NCI-H2081 (cell line): ENCODE measurements around the gene MOV10.
A peak's percentile ranks its signal among the peaks of the same experiment; 100 is the strongest.

Experiments
- DNase-seq, 2 experiments: peaks; one replicate each; lab custom pipeline; 2025; lab: John Stamatoyannopoulos, UW

The MOV10 gene

GRCh38 chr1:112700290-112701226 is 26.1 kb downstream of the MOV10 start:
- DNase-seq, result peak; percentile 56 to 61

DNA sequence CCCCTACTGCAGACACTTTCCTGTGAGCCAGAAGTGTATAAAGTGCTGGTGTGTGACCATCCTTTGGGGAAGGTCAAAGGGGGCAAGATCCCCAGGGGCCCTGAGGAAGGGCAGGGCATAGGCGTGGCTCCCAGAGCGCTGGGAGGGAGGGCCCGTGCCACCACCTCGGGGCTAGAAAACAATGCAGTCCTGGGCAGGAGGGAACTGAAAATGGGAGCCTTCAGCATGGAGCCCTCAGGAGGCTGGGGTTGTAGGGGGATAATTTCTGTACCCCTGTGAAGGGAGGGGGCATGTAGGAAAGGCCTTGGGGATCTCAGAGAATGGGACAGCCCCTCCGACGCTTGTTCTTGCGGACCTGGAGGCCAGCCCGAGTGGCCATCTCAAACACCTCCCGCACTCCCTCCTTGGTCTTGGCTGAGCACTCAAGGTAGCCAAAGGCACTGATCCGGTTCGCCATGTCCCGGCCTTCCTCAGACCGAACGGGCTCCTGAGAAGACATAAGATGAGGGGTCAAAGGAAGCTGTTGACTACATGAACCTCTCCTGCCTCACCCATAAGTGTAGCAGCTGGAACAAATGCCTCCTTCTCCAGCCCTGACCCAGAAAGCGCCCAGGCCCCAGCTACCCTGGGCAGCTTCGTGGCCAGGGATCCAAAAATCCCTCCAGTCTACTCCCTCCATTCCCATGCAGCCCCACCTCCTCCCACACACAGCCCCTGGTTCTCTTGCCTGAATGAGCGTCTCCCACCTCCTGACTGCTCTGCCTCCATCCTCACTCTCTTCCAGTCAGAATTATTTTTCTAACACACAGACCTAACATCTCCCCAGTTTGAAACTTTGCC is 27.0 kb downstream of the MOV10 start:
- DNase-seq, result no peak

- DNase-seq, result no peak
Measured at GRCh38 chr1:112702067-112702395, 27.6 kb downstream of the MOV10 start.

GRCh38 chr1:112702420-112703261 is 28.2 kb downstream of the MOV10 start:
- no peak for DNase-seq

- DNase-seq, result no peak
Measured at GRCh38 chr1:112703706-112704105, 29.2 kb downstream of the MOV10 start.

- DNase-seq, result no peak
Measured at GRCh38 chr1:112704391-112704933, 30.0 kb downstream of the MOV10 start.

DNA sequence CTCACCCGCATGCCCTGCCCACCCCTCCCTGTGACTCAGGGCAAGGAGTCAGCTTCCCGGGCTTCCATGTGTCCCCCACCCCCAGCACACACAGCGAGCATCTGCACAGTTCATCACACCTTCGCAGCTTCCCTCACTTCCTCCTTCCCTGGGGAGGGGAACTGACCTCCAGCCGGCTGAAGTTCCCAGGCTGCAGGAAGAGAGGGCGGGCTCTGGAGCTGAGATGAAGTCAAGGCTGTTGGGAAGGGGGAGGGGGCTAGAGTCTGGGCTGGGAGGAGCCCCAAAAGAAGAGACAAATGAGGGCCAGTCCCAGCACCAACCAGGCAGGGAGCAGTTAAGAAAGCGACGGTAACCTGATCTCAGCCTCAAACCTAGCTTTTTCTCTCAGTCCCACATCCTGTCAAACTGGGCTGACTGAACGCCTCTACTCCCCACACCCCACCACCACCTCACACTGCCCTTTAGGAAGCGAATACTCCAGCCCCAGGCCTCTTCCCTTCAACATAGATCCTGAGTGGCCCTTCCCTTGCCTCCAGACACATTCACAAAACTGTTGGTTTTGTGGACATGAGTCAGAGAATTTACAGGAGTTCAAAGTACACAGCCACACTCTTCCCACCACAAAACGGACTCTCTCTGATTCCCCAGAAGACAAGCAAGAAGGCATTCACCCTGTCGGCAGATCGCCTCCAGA is 30.6 kb downstream of the MOV10 start:
- DNase-seq, result peak; percentile 37 to 41

GRCh38 chr1:112706505-112707220 is 32.2 kb downstream of the MOV10 start, which contains the start of gene RHOC:
TSS of gene RHOC (minus strand) at chr1:112707127. CDS start at chr1:112703799, 3,328 bp downstream.
- DNase-seq, result peak; percentile 17 to 27

DNA sequence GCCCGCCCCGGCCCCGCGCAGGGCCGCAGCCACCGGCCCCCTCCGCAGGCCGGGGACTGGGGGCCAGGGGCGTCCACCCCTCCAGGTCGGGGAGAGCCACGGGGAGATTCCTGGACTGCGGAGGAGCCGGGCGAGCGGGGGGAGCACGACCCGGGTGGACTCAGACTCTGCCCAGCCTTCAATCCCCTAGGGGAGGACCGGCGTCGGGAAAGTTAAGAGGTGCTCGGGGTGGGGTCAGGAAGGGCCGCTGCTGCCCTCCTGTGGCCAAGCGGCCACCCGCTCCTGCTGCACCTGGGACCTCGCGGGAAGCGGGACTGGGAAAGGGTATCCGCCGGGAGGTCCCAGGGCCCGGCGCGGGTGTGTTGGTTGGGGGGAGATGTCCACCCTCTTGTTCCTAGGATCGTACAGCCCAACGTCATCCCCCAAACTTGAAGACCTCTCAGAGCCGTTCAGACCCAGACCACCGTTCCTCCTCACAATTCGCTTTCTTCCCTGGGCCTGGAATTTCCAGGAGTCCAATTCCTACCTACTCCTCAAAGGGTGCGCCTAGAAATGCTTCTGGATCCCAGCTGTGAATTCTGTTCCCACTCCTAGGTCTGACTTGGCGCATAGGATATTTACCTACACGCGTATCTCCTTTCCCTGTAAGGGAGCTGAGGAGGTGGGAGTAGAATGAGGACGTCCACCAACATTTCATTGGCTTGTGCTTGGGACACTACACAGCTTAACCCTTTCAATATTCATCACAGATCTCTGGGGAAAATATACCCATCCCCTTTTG is 33.0 kb downstream of the MOV10 start:
- peak; percentile 66 to 67 for DNase-seq

DNA sequence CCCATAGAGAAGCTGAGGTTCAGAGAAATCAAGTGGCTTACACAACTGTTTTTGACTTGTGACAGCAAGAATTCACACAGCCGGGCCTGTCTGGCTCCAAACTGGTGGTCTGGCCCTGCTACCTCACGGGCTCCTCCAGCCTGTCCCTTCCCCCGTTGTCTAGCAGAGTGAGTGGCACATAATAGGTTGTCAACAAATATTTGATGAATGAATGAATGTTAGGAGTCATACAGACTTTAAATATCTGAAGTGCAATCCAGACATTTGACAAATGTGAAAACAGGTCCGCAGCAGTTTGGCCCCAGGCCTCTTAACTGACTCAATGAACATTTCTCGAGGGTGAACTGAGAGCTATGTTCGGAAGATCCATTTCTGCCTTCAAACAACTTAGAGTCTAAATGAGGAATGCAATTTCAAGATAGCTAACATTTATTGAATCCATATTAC is 33.6 kb downstream of the MOV10 start:
- no peak for DNase-seq

- no peak for DNase-seq
Measured at GRCh38 chr1:112708489-112708888, 34.0 kb downstream of the MOV10 start.

DNA sequence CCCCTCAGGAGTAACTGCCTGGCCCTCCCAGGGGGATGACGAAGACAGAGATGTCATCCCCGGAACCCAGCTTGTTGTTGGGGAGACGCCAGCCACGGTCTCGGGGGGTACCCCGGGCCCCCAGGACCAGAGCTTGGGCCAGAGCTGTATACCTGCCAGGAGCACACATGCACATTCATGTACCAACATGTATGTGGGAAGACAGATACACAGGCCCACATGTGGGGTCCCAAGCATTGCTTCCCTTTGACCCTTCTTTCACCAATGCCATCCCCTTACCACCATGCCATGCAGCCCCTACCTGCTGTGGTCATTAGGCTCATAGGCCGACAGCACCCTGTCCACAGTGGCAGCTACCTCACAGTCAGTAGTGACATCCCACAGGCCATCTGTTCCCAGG is 35.7 kb downstream of the MOV10 start:
- no peak for DNase-seq

DNA sequence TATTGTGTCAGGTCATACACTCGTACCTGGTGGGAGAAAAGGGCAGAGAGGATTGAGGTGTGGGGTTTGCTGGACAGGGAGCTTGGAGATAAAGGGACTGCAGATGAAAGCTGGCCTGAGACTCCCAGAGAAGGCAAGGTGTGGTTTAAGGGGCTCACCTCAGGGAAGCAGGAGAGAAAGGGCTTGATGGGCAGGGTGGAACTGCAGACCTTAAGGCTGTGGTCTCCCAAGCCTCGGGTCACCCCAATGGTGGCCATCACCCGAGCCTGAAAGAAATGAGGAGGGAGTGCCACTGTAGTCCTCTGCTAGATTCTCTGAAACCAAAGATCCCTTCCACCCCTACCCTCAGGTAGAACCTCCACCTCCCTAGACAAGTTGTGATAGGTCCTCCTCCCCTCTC is 36.1 kb downstream of the MOV10 start:
- DNase-seq, result no peak

DNA sequence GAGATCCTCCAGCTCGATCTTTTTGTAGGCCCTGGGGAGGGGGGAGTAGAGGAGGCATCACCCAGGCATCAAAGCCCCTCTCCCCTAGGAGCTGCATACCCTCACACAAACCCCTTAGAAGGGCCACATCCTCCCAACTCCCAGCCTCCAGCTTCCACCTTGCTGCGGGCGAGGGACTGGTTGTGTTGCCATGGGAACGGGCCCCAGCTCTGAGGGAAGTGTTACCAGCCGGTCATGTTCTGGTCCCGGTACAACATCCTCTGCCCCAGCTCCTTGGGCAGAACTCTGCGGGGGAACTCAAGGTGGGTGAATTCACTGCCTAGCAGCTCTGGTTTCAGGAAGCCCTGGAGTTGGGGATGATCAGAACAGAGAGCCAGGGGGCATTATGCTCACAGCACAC is 36.6 kb downstream of the MOV10 start:
- DNase-seq, result no peak

DNA sequence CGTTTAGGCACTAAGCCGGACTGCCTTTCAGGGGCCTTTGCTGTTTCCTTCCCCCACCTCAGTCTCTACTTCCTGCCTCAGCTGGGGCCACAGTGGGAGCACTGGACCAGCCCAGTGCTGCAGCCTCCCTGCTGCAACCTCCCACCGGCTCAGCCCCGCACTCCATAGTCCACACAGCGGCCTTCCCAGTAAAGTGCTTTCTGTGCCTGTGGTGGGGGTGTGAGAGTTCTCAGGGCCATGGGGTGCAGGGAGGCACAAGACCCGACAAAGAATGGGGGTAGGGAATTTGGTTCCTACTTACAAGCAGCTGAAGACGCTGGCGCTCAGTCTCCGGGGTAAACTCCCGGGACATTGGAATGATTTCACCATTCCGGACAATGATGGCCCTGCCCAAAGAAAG is 37.2 kb downstream of the MOV10 start:
- no peak for DNase-seq

- DNase-seq, result no peak
Measured at GRCh38 chr1:112712191-112712590, 37.7 kb downstream of the MOV10 start.

DNA sequence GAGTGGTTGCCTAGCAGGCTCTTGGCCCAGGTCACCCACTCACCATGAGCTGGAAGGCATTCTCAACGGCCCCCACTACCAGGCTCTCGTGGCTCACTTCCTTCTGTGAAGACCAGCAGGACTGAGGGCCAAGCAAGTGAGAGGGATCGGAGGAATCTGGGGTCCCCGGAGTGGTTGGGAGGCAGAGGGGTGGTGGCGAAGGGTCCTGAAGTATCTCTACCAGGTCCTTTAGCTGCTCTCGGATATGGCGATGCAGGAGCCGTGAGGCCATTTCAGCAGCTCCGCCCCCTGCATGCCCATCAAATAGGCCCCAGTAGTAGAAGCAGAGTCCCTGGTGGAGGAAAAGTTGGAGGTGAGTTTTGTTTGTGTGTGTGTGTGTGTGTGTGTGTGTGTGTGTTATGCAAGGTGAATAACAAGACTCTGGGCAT is 38.3 kb downstream of the MOV10 start:
- DNase-seq, result no peak

DNA sequence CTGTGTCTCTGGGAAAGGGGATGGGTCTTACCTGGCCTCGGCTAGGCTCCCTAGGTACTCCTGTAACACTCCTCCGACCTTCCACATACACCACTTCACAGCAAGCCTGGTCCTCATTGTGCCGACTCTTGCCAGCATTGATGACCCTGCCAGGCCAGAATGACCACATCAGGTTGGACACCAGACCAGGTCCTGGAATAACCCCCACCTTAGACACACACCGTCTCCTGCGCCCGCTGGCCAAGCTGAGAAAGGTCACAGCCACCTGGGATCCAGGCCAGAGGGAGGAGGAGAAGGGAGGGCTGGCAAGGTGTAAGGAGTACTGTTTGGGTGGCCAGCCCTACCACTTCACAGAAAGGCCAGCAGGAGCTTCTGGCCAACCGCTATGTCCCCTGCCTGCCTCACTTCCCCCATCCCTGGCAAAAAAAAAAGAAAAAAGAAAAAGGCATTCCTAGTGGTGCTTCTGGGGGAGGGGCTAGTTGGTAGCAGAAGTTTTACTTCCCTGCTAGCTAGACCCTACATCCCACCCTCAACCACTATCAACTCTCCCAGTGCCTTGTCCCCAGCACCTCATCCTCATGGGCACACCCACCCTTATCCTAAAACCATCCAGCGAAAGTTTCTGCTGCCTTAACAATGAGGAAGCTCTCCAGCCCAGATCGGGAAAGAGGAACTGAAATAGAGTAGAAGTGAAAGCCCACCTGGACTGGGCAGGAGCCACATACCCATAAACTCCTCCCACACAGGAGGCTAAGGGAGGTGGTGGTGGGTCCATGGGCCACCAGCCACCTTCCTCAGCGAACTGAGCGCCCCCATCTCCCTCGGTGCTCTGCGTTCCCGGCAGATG is 39.2 kb downstream of the MOV10 start:
- no peak for DNase-seq
